Choroid plexus epithelial cell (primary cell): ENCODE results near the gene EXOC4.

Source experiments
- DNase-seq: peaks from one replicate; pipeline ENCODE4 v3.0.0-alpha.2; 2010; ENCODE audit warnings: low read depth
- H3K4me3 ChIP-seq: 2 replicates; pipeline ENCODE4 v1.5.1; 2011; ENCODE audit warnings: low read depth, mild to moderate bottlenecking, control low read depth, low read length, moderate library complexity
- TF ChIP-seq, protein P1 (sequence below): conservative IDR thresholded peaks from 2 replicates; pipeline ENCODE4 v1.5.1; 2011; ENCODE audit warnings: low read depth, mild to moderate bottlenecking, control low read depth, inconsistent platforms, low read length, moderate library complexity

EXOC4 gene

GRCh38 chr7:133645884-133646391, 393.1 kb downstream of the EXOC4 start:
- TF ChIP-seq, protein P1, sequence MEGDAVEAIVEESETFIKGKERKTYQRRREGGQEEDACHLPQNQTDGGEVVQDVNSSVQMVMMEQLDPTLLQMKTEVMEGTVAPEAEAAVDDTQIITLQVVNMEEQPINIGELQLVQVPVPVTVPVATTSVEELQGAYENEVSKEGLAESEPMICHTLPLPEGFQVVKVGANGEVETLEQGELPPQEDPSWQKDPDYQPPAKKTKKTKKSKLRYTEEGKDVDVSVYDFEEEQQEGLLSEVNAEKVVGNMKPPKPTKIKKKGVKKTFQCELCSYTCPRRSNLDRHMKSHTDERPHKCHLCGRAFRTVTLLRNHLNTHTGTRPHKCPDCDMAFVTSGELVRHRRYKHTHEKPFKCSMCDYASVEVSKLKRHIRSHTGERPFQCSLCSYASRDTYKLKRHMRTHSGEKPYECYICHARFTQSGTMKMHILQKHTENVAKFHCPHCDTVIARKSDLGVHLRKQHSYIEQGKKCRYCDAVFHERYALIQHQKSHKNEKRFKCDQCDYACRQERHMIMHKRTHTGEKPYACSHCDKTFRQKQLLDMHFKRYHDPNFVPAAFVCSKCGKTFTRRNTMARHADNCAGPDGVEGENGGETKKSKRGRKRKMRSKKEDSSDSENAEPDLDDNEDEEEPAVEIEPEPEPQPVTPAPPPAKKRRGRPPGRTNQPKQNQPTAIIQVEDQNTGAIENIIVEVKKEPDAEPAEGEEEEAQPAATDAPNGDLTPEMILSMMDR, result no peak
- no peak overlapping the region for H3K4me3 ChIP-seq
- no peak for DNase-seq

DNA sequence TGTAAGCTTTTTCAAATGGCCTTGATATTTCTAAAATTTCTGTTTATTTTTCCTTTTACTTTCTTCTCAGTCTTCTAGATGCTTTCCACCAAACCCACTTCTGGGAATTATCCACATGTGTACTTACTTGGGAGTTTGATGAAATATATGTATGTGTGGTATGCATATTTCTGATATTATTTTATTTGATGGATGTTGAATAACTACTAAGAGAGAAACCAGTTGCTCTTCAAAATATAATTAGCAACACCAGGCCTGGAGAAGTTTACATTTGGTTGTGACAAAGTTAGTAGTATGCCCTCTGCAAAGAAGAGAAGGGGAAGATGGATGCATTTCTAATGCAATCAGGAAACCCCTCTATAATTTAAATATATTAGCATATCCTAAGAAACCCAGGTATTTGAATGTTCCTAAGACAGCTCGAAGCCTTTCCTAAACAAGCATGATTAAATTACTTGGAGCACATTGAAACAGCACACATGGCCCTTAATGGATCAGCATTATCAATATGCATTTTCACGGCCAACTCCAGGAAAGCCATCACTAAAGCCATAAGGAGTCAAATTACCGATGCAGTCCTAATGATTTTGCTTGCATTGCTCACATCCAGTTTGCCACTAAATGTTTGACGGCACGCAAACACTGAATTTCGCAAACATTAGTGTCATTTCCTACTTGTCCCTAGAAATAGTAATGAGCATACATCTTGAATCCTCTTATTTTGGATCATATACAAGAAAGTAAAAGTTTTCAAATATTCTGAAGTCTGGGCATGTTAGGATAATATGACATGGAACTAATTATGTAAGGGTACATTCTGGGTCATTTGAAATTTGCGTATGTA, 393.8 kb downstream of the EXOC4 start:
- TF ChIP-seq, protein P1, result no peak
- DNase-seq, result no peak
- H3K4me3 ChIP-seq, result no peak overlapping the region

DNA sequence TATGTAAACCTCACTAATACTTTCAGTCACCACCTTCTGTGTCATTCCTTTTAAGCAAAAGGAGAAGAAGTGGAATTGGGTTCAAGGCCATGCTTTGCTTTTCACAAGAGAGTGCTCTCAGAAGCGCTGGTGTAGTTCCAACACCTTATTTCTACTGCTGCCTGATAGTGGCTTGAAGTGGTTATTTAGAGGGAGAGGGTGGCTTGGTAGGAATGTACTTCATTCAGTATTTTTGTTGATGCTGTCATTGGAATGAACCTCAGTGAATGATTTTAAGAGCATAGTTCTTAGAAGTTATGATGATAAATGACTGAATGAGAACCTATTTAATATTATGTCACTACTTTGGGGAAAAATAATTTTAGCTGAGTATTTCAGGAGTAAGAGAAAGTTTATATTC, 396.7 kb downstream of the EXOC4 start:
- peak; percentile 27 for DNase-seq
- no peak overlapping the region for H3K4me3 ChIP-seq

DNA sequence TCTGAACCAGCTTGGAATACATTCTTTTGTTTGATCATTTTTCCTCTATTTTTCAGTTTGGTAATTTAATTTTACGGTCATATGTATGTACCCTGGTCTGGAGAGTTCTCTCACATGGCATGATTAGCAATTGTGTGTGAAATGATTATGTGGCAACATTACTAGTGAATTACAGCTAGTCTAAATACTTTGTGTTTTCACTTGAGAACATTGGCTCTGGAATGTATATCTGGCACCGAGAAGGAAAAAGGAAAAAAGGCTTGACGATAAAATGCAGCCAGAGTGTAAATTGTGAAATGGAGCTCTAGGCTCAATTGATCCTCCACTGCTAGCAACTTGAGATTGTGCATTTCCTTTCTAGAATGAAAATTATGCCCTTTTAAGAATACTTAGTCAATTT, 397.2 kb downstream of the EXOC4 start:
- TF ChIP-seq, protein P1, result no peak
- DNase-seq, result peak; percentile 90
- H3K4me3 ChIP-seq, result no peak overlapping the region

More for the DNA sequence above, 396.7 kb downstream of the EXOC4 start:
- TF ChIP-seq, protein P1, result no peak

- TF ChIP-seq, protein P1, result no peak
- DNase-seq, result peak; percentile 53
- H3K4me3 ChIP-seq, result no peak overlapping the region
These were observed 397.8 kb downstream of the EXOC4 start for GRCh38 chr7:133650487-133651300.

- no peak overlapping the region for H3K4me3 ChIP-seq
- TF ChIP-seq, protein P1, result no peak
- peak; percentile 20 for DNase-seq
These were observed 399.7 kb downstream of the EXOC4 start for GRCh38 chr7:133652547-133652946.
